ENCODE results near the gene PCGF3.
"Not testable (repeated sequence)": the region's sequence is repeated elsewhere in the genome, so short reads cannot be mapped to it uniquely, and the experiment has no call there.

PCGF3 gene

GRCh38 chr4:742742-743311, 37.2 kb downstream of the PCGF3 start:
- peak; percentile 62 for DNase-seq (ENCODE audit: low read depth)

- DNase-seq (ENCODE audit: low read depth), result no peak
Observed at GRCh38 chr4:743463-744211, 38.0 kb downstream of the PCGF3 start.

- DNase-seq (ENCODE audit: low read depth), result no peak
Observed at GRCh38 chr4:744212-744841, 38.7 kb downstream of the PCGF3 start.

GRCh38 chr4:747546-748170, 42.0 kb downstream of the PCGF3 start:
- no peak for DNase-seq (ENCODE audit: low read depth)

- no peak for DNase-seq (ENCODE audit: low read depth)
Observed at GRCh38 chr4:748461-748860, 42.8 kb downstream of the PCGF3 start.

GRCh38 chr4:749698-750666, 44.4 kb downstream of the PCGF3 start:
- no peak for DNase-seq (ENCODE audit: low read depth)

GRCh38 chr4:751676-752075, 46.0 kb downstream of the PCGF3 start:
- no peak for DNase-seq (ENCODE audit: low read depth)

GRCh38 chr4:752196-752861, 46.7 kb downstream of the PCGF3 start:
- DNase-seq (ENCODE audit: low read depth), result no peak

GRCh38 chr4:753186-753585, 47.6 kb downstream of the PCGF3 start:
- DNase-seq (ENCODE audit: low read depth), result not testable (repeated sequence)

GRCh38 chr4:754221-755120, 48.8 kb downstream of the PCGF3 start:
- no peak for DNase-seq (ENCODE audit: low read depth)

GRCh38 chr4:757111-757510, 51.5 kb downstream of the PCGF3 start:
- no peak for DNase-seq (ENCODE audit: low read depth)

GRCh38 chr4:759810-760209, 54.2 kb downstream of the PCGF3 start:
- not testable (repeated sequence) for DNase-seq (ENCODE audit: low read depth)

GRCh38 chr4:760616-761015, 55.0 kb downstream of the PCGF3 start:
- DNase-seq (ENCODE audit: low read depth), result no peak

- DNase-seq (ENCODE audit: low read depth), result no peak
Observed at GRCh38 chr4:761086-761485, 55.5 kb downstream of the PCGF3 start.

- DNase-seq (ENCODE audit: low read depth), result no peak
Observed at GRCh38 chr4:761739-762138, 56.1 kb downstream of the PCGF3 start.

GRCh38 chr4:762211-763190, 56.9 kb downstream of the PCGF3 start:
- no peak for DNase-seq (ENCODE audit: low read depth)

GRCh38 chr4:763191-763810, 57.7 kb downstream of the PCGF3 start:
- DNase-seq (ENCODE audit: low read depth), result no peak

- no peak for DNase-seq (ENCODE audit: low read depth)
Observed at GRCh38 chr4:763922-764321, 58.3 kb downstream of the PCGF3 start.

Data from stimulated activated CD8-positive, alpha-beta memory T cell treated with anti-CD3 and anti-CD28 coated beads, Interleukin-7, amount 100 ng/mL, for 24 hours (primary cell).